Transverse colon (tissue), 4 donors: ENCODE results near the gene MINDY3. TPM values are rescaled to one million over a fixed set of nuclear protein-coding genes. Genes with fewer than 3 reads are reported as not detected.
"Not testable (repeated sequence)": the region's sequence is repeated elsewhere in the genome, so short reads cannot be mapped to it uniquely, and the experiment has no call there.

Source experiments
- DNase-seq: peaks from one replicate; pipeline ENCODE4 v3.0.0-alpha.2; 2019
- H3K27ac ChIP-seq, 4 donors: fragments of 200-600 bp; sonication (generic); 2 replicates each; pipeline ENCODE4 v1.5.1; 2016 to 2018; ENCODE audit warnings: inconsistent platforms in 4 of 4
- H3K27me3 ChIP-seq: fragments of 200-600 bp; sonication (generic); 2 replicates; pipeline ENCODE4 v1.5.1; 2017; ENCODE audit warnings: inconsistent platforms
- H3K36me3 ChIP-seq, 4 donors: fragments of 200-600 bp; sonication (generic); 2 replicates each; pipeline ENCODE4 v1.5.1; 2017 to 2019; ENCODE audit warnings: inconsistent platforms in 4 of 4
- H3K4me1 ChIP-seq, 4 donors: fragments of 200-600 bp; sonication (generic); 2 replicates each; pipeline ENCODE4 v1.5.1; 2017 to 2020; ENCODE audit warnings: inconsistent platforms in 4 of 4
- H3K4me3 ChIP-seq, 4 donors: fragments of 200-600 bp; sonication (generic); 1 replicate in 1 of 4; 2 replicates in 3 of 4; pipeline versions ENCODE4 v1.5.1 to v1.6.1; 2017 to 2019; ENCODE audit warnings: inconsistent platforms in 4 of 4
- H3K9me3 ChIP-seq, 2 donors: fragments of 200-600 bp; sonication (generic); 2 replicates each; pipeline ENCODE4 v1.5.1; 2017 to 2019; ENCODE audit warnings: inconsistent platforms in 2 of 2
- CTCF ChIP-seq, 5 experiments: fragments of 200-600 bp in 3 of 5; fragments of 450-650 bp in 2 of 5; sonication (generic) in 3 of 5; IDR thresholded peaks; 1 replicate in 2 of 5; 2 replicates in 3 of 5; pipeline ENCODE4 v1.5.1; 2016 to 2017; ENCODE audit warnings: antibody characterized with exemption in 5 of 5, inconsistent platforms in 3 of 5, mild to moderate bottlenecking in 2 of 5, moderate library complexity in 1 of 5
- EP300 ChIP-seq: sonication (generic); formaldehyde crosslinking; IDR thresholded peaks from one replicate; pipeline ENCODE4 v1.6.1; 2017; ENCODE audit warnings: antibody characterized with exemption, low read depth
- POLR2A ChIP-seq: fragments of 450-650 bp; IDR thresholded peaks from one replicate; pipeline ENCODE4 v1.6.1; 2016; ENCODE audit warnings: antibody characterized with exemption, mild to moderate bottlenecking, moderate library complexity
- POLR2AphosphoS5 ChIP-seq, 3 donors: sonication (generic); formaldehyde crosslinking; IDR thresholded peaks; one replicate each; pipeline ENCODE4 v1.6.1; 2016; ENCODE audit warnings: antibody characterized with exemption in 3 of 3
- WGBS, 2 donors: methylation state at CpG; one replicate each; pipeline ENCODE4 v1.1.5; 2018; ENCODE audit warnings: low coverage in 1 of 2; 5-methylcytosine and 5-hydroxymethylcytosine counted together
- in situ Hi-C, 4 donors: fragments of 200-750 bp; cut with MboI; loops; one replicate each; pipeline versions ENCODE4 v1.15.0 to v1.15.1; 2017; ENCODE audit warnings: low sequenced_read_pairs in 3 of 4, low pct_ligation_motif_present in 1 of 4, low pct_unique_long_range_greater_than_20kb in 1 of 4
- intact Hi-C: fragments of 100-400 bp; cut with DNase I; formaldehyde crosslinking; loops from one replicate; pipeline ENCODE4 v1.15.1; 2023; ENCODE audit warnings: low total_unique reads
- total RNA-seq, 4 donors: library from RNA; depleted of rRNA; stranded (reverse); fragments of >200 nt; gene quantifications; one replicate each; pipeline ENCODE4 v1.1.0, GENCODE V29; 2016

MINDY3 gene
- total RNA-seq, 4 donors from 2014 or later = 4.2 to 45.3 (median 31.8) TPM

GRCh38 chr10:15879058-15879457, 18.8 kb upstream of the MINDY3 start:
- Histone ChIP-seq H3K27me3 (peaks cover 13% of the 10 kb centered on the region), H3K36me3 (no peaks in the 10 kb centered on the region), H3K27ac (no peak overlapping the region), H3K4me1 (no peaks in the 10 kb centered on the region), H3K4me3 (no peak overlapping the region), H3K9me3 (no peaks in the 10 kb centered on the region)
- intact Hi-C loops = no loop called here
- DNase-seq = no peak
- TF ChIP-seq EP300 (no peak), POLR2AphosphoS5 (IDR thresholded peaks at IDR 0.05) (no peak), POLR2A (no peak), CTCF (IDR thresholded peaks at IDR 0.05) (peak; percentile 37 to 51 (median 43))
- in situ Hi-C loops = loop anchor here (25.0 kb wide), 4 partner anchors 633 to 908 kb away; partner anchors contain the start of gene C1QL3 (in 1 of the 4)
- WGBS, 2 donors = 24 to 31% methylated on average over 2 of the region's 2 CpGs

GRCh38 chr10:15877836-15878576, 17.7 kb upstream of the MINDY3 start:
- H3K27ac ChIP-seq = no peak overlapping the region
- no peaks in the 10 kb centered on the region for H3K9me3 ChIP-seq
- H3K27me3 ChIP-seq = peaks cover 19% of the 10 kb centered on the region
- H3K4me3 ChIP-seq = no peak overlapping the region
- no peaks in the 10 kb centered on the region for H3K4me1 ChIP-seq
- intact Hi-C loops = no loop called here
- no peaks in the 10 kb centered on the region for H3K36me3 ChIP-seq
- no peak for DNase-seq
- 51% methylated on average over 13 of the region's 14 CpGs; no CpG with 5 or more reads in 1 of the 2 donors for WGBS, 2 donors
- TF ChIP-seq POLR2A (no peak), POLR2AphosphoS5 (IDR thresholded peaks at IDR 0.05) (no peak), EP300 (no peak), CTCF (IDR thresholded peaks at IDR 0.05) (no peak)
- in situ Hi-C loops = loop anchor here (25.0 kb wide), 4 partner anchors 634 to 909 kb away; partner anchors contain the start of gene C1QL3 (in 1 of the 4)

GRCh38 chr10:15876274-15876673, 16.0 kb upstream of the MINDY3 start:
- H3K27me3 ChIP-seq = peaks cover 28% of the 10 kb centered on the region
- intact Hi-C loops, H3K27ac ChIP-seq, H3K36me3 ChIP-seq, H3K4me3 ChIP-seq, H3K4me1 ChIP-seq, H3K9me3 ChIP-seq, DNase-seq: not testable (repeated sequence)
- in situ Hi-C loops = loop anchor here (25.0 kb wide), 4 partner anchors 636 to 911 kb away; partner anchors contain the start of gene C1QL3 (in 1 of the 4)
- 69 to 74% methylated on average over 4 of the region's 4 CpGs for WGBS, 2 donors

GRCh38 chr10:15872645-15873044, 12.3 kb upstream of the MINDY3 start:
- H3K27me3 ChIP-seq = peaks cover 53% of the 10 kb centered on the region
- H3K27ac ChIP-seq, DNase-seq, in situ Hi-C loops, H3K9me3 ChIP-seq, H3K36me3 ChIP-seq, H3K4me3 ChIP-seq, intact Hi-C loops, H3K4me1 ChIP-seq: not testable (repeated sequence)
- 97 to 100% methylated on average over 2 to 4 of the region's 4 CpGs for WGBS, 2 donors

GRCh38 chr10:15871823-15872222, 11.5 kb upstream of the MINDY3 start:
- no peak for TF ChIP-seq POLR2A
- TF ChIP-seq CTCF (IDR thresholded peaks at IDR 0.05) = no peak
- no peak for TF ChIP-seq POLR2AphosphoS5 (IDR thresholded peaks at IDR 0.05)
- TF ChIP-seq EP300 = no peak
- Histone ChIP-seq H3K4me3 (no peak overlapping the region), H3K4me1 (no peaks in the 10 kb centered on the region), H3K36me3 (no peaks in the 10 kb centered on the region), H3K9me3 (no peaks in the 10 kb centered on the region), H3K27me3 (peaks cover 62% of the 10 kb centered on the region), H3K27ac (no peak overlapping the region)
- intact Hi-C loops = no loop called here
- DNase-seq = no peak
- in situ Hi-C loops = no loop called here
- WGBS, 2 donors = 63 to 68% methylated on average over 1 of the region's 1 CpG
